Retina (tissue), 1 donor: ENCODE data around the gene ASB18.

Source experiments
- DNase-seq: peaks from one replicate; pipeline ENCODE4 v3.0.0-alpha.2; 2016

The ASB18 gene

GRCh38 chr2:236172255-236173035, 91.8 kb downstream of the ASB18 start:
- DNase-seq, result peak; percentile 47

DNA sequence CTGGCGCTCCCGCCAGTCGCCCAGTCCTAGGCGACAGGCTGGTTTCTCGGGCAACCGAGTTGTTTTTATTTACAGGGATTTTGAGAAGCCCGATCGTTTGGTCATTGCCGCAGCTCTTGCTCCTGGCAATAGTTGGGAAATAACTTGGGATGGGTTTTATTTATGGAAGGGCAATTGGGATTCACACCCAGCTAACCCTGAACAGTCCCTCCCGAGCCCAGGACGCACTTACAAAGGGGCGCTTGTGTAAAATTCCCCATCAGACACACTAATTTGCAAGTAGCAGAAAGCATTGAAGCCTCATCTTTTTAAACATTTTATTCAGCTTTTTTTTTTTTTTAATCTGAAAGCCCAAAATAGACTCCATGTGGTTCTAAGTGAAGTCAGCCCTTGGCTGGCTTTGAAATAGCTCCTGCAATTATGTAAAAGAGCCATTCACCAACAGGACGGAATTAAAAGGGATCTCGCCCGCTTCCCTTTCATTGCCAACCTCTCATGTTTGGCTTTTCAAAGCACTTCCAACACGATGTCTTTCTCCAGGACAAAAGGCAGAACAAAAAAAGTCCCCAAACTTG, 92.4 kb downstream of the ASB18 start:
- peak; percentile 68 for DNase-seq

DNA sequence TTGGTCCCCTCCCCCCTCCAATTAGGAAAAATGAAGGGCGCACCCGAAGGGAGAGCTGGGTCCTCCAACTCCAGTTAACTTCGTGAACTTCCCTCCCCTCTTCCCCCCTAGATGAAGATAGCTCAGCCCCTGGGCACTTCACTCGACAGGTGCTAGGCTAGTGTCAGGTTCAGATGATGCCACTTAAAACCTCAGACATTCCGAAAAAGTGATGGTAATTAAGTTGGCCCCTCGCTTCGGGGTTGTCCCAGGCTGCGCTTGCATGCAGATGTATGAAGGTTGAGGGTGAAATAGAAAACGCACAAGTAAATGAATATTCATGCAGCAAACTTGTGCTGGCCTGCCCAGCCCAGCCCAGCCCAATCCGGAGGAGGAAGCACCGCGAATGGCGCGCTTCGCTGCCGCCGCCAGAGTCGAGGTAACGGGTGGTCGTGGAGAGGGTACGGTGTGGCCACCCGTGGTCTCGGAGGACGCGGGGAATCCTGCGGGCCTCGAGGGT, 93.0 kb downstream of the ASB18 start:
- DNase-seq, result no peak

DNA sequence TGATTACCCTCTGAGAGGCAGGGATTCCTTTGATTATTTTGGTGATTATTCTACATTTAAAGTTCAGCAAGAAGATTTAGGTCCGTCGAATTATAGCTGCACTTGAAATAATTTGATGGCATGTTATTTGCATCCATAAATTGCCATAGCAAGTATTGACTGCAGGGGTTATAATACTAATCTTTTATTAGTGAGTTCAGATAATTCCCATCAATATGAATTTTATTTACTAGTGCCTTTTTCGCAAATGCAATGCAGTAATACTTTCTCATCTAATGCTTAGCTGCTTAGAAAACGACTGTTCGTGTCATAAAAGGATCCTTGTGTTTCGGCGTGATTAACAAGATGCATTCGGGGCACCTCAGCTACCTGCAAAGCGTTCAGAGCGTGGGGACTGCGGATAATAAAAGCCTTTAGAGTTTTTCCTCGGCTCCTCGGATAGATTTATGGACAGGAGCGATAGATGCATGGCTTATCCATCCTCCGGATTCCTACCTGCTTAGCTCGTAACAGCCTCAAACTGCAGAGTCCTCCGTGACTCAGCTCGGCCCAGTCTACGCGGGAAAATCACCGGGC, 93.5 kb downstream of the ASB18 start:
- peak; percentile 47 for DNase-seq

DNA sequence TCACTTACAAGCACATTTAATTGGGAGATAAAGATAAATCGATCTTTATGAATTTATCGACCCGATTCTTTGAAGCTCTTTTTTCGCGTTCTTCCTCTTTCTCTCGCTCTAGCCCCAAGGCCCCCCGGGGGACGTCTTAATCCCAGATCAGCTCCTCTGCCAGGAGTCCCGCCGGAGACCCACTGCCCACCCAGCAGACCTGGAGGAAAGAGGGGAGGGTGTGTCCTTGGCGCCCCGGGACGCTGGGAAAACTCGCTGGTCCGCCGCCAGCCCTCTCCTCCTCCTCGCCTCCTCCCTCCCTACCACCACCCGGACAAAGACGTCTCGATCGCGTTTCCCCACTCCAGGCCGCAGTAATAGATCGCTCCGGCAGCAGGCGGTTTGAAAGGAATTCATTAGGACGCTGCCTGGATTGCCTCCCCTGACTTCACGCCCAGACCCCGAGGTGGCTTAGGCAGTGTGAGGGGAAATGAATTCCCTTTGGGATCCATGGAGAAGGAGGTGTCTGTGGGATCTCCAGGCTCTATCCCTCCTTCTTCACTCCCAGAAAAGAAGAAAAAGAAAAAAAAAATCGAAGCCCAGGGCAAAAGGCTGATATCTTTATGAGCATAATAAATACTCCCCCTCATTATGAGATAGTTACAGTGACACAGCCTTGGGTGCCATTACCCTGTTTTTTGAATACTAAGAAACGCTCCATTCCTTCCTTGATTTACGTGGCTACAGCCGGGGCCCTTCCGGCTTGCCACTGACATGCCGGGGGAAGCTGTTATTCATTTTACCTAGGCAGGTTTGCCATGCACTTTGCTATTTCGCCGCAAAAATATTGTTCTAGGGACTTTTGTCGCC, 94.2 kb downstream of the ASB18 start:
- DNase-seq, result peak; percentile 73

DNA sequence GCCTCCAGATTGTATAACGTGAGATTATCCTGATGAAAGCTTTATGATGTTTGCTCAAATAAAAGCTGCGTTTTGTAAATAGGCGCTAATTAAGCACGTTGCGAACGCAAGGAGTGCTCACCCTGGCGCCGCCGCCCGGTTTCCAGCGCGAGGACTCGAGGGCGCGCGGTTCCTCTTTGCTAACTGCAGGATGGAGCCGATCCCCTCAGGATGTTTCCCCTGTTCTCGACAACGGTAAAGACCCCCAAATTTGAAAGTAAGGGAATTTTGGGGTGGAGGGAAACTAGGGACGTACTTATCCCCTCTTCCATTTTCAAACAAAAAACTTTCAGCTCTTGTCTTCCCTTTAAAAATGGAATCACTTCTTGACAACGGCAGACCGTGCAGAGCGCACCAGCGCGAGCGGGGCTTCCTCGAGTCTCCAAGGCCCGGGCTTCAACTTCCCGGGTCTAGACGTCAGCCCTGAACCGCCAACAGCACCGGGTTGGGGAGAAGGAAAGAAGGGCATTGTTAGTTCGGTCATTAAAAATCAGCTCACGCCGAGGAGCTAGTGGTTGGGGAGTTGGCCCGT, 95.0 kb downstream of the ASB18 start:
- DNase-seq, result no peak

DNA sequence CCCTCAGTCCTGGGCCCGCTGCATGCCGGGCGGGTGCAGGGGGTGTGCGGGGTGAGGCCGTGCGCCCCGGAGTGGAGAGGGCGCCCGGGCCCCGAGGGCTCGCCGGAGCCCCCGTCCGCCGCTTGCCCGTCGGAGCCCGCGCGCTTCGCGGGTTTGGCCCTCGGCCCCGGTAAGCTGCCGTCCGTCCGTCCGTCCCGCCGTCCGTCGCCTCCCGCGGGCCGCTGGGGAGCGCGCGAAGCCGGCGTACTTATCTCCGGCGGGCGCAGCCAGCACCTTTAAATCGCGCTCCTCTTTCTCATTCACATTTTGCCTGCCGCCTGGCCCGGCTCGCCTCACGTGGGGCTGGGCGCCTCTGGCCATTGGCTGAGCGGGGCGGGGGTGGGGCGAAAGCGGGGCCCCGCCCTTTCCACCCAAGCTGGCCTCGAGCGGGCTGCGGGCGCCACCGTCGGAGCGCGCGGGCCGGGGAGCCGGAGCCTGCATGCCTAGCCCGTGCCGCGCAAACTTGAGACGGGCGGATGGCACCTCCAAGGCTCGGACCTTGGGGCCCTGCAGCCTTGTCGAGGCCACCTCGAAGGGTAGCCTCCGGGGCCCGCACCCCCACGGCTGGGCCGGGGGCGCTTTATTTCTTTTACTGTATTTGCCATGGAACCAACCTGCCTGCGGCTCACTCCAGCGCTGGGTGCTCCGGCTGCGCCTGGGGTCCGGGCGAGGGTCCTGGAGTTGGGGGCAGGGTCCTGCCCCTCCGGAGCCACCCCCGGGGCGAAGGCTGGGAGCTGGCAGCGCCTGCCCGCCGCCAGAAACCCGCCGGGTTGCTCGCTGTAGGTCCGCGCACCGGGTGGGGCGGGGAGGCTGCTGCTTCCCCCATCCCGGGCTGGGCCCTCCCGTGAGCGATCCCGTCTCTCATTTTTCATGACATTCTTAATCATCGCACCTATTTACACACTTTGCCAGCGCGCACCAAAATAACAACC, 95.8 kb downstream of the ASB18 start, which contains the start of gene GBX2:
Gene GBX2 (minus strand): TSS at position 277 of the 971 bp plus-strand sequence. CDS start 415 bp downstream, outside the sequence.
- peak; percentile 79 for DNase-seq

GRCh38 chr2:236167297-236168109, 96.7 kb downstream of the ASB18 start:
- DNase-seq, result peak; percentile 68

GRCh38 chr2:236166796-236167296, 97.4 kb downstream of the ASB18 start:
- DNase-seq, result peak; percentile 62

GRCh38 chr2:236165842-236166795, 98.1 kb downstream of the ASB18 start:
- DNase-seq, result peak; percentile 79

DNA sequence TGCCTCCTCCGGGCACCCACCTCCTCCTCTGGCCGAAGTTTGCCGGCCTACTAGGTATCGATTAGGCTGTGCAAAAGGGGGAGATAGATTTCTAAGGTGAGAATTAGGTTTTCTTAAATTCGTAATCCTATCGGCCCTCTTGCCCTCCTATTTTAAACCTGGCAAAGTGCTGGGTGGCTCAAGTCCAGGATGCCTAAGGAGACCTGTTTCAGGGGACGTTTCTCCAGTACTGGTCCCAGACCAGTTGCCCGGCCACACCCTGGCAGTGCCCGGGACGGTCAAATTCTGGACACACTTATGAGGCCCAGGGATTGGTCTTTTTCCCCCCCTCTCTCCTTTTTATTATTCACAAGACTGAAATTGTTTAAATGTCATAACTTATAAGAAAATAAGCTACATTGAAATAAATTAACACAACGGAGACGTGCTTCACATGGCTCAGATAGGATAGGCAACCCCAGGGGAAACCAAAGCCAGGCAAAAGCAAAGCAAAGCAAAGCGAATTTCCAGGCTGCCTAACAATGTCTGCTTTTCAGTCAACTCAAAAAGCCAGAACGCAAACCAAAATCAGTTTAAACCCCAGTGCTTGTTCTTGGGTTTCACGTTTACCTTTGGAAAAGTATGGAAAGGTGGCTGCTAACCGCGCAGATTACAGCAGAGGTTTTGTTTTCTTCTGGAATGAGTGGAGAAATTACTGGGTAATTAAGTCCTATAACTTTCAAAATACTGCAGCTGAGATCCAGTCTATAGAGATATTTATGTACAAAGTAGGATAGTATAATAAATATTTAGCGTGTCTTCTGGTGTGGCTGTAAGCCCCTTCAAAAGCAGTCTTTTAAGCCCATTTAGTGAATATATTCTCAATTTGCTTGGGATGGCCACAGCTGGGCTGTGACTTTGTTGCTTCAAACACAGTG, 99.0 kb downstream of the ASB18 start:
- peak; percentile 44 for DNase-seq

- DNase-seq, result peak; percentile 84
These were observed 99.8 kb downstream of the ASB18 start for GRCh38 chr2:236164201-236164924.

DNA sequence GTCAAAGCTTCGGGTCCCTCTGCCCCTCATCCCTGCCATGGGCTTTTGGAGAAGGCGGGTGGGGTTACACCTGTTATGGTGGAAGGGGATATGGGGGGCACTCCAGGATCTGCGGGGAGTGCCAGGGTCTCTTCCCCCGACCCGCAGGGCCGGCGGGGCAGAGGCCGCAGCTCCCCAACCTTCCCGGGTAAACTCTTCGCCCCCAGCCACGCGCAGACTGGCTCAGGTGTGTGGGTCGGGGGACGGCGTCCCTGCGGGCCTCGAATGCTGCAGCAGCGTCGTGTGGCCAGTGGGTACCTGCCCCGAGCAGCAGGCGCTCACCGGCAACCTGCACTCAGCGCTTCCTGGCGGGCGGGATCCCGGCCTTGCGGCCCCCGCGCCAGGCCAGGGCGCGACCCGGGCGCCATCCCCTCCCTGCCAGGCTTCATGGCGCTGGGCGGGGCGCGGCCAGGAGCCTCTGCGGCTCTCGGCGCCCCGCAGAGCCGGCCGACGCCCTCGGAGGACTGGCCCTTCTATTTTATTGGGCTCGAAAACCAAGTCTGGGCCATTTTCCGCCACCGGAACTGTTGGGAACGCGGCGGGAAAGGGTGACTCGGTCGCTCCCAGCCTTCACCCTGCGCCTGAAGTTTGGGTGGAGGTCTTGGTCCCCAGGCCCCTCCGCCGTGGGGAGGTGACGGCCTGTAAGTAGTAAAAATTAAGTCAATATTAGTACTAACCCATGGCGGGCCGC, 100.6 kb downstream of the ASB18 start:
- DNase-seq, result no peak

DNA sequence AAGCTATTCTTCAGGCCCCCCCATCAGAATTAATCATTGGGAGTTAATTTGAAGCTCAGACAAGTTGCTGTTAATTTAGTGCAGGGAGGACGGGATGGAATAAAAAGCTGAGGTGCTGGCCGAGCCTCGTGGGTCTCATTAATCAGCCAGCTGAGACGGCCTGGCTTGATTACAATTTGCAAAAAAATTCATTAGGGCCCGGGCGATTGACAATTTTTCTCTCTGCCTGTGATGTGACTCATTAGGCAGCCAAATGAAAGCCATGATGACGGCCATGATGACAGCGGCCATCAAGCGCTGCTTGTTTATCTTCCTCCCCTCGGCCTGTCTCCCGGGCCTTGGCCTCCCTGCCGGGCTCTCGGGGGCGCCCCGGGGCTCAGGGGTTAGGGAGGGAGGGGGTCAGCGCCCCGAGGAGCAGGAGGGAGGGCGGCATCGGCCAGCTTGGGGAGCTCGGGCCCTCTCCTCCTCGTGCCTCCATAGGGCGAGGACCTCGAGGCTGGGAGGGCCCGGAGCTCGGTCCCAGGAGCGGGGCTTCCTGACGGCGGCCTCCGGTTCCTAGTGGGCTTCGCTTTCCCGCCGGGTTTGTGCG, 101.2 kb downstream of the ASB18 start:
- peak; percentile 59 for DNase-seq

DNA sequence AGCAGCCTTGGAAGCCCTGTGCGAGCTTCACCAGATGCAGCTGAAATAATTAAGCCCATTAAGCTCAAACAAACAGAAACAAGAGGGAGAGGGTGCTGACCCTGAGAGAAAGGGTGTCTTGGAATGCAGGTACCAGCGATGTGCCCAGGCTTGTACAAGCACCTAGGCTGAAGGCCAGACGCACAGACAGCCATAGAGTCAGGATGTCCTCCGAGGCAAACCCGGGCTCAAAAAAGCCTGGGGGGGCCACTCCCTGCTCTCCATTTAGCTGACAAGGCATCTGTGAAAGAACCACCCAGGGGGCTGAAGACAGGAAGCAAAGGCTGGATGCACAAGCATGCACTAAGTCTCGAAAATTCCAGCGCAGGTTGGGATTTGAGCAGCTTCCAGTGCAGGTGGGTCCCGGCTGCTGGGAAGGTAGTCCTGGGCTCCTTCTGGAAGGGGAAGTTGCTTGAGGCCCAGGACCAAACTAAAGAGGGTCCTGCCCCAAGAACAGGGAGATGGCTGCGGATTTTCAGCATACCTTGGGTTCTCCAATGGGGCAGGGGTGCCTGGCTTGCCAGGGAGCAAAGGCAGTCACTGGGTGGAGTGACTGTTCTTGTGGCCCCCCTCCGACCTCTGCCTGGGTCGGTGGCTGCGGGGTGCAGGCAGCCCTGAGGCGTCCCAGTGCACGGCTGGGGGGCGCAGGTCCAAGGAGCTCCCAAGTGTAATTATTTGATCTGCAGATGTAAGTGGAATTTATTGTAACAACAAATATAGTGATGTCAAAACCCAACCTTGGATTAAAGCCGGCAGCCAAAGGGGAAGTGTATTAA, 102.0 kb downstream of the ASB18 start:
- peak; percentile 50 for DNase-seq
